Gastroesophageal sphincter (tissue), 4 donors: ENCODE data around the gene NRG2. TPM values are rescaled to one million over a fixed set of nuclear protein-coding genes. Genes with fewer than 3 reads are reported as not detected.

Experiments
- ATAC-seq: fragments of 150-250 bp; one replicate; pipeline ENCODE4 v1.9.1; 2016; ENCODE audit warnings: mild to moderate bottlenecking, moderate library complexity
- H3K27ac ChIP-seq, 4 donors: fragments of 200-600 bp; sonication (generic) in 3 of 4; 1 replicate in 3 of 4; 2 replicates in 1 of 4; pipeline ENCODE4 v1.5.1; 2016 to 2019
- H3K27me3 ChIP-seq: fragments of 200-600 bp; sonication (generic); one replicate; pipeline ENCODE4 v1.5.1; 2019
- H3K36me3 ChIP-seq, 2 donors: fragments of 200-600 bp; sonication (generic); one replicate each; pipeline ENCODE4 v1.5.1; 2019; ENCODE audit warnings: control low read depth in 1 of 2
- H3K4me1 ChIP-seq, 3 donors: fragments of 200-600 bp; sonication (generic); 1 replicate in 2 of 3; 2 replicates in 1 of 3; pipeline ENCODE4 v1.5.1; 2016 to 2019; ENCODE audit warnings: control low read depth in 2 of 3
- H3K4me3 ChIP-seq, 2 donors: fragments of 200-600 bp; sonication (generic); one replicate each; pipeline ENCODE4 v1.5.1; 2019; ENCODE audit warnings: mild to moderate bottlenecking in 1 of 2, moderate library complexity in 1 of 2
- H3K9me3 ChIP-seq, 3 donors: fragments of 200-600 bp; sonication (generic); one replicate each; pipeline ENCODE4 v1.5.1; 2017 to 2019; ENCODE audit warnings: control low read depth in 2 of 3
- CTCF ChIP-seq, 4 experiments: fragments of 200-600 bp in 2 of 4; fragments of 450-650 bp in 2 of 4; sonication (generic) in 1 of 4; IDR thresholded peaks; one replicate each; pipeline ENCODE4 v1.5.1; 2017 to 2019; ENCODE audit warnings: antibody characterized with exemption in 4 of 4, mild to moderate bottlenecking in 2 of 4, moderate library complexity in 2 of 4
- EP300 ChIP-seq: sonication (generic); formaldehyde crosslinking; IDR thresholded peaks from one replicate; pipeline ENCODE4 v1.6.1; 2017; ENCODE audit warnings: antibody characterized with exemption, mild to moderate bottlenecking
- POLR2A ChIP-seq, 2 donors: fragments of 450-650 bp; IDR thresholded peaks; one replicate each; pipeline ENCODE4 v1.6.1; 2017; ENCODE audit warnings: antibody characterized with exemption in 2 of 2, mild to moderate bottlenecking in 2 of 2, moderate library complexity in 1 of 2
- POLR2AphosphoS5 ChIP-seq: sonication (generic); formaldehyde crosslinking; IDR thresholded peaks from one replicate; pipeline ENCODE4 v1.6.1; 2017; ENCODE audit warnings: antibody characterized with exemption
- WGBS, 2 donors: methylation state at CpG; one replicate each; pipeline ENCODE4 v1.1.5; 2018; ENCODE audit warnings: low coverage in 1 of 2; 5-methylcytosine and 5-hydroxymethylcytosine counted together
- total RNA-seq, 4 donors: library from RNA; depleted of rRNA; stranded (reverse); fragments of >200 nt; gene quantifications; one replicate each; pipeline ENCODE4 v1.1.0, GENCODE V29; 2016

NRG2 gene
- total RNA-seq, 4 donors from 2014 or later = 3.2 to 7.6 (median 5.1) TPM

- WGBS, 2 donors = 95% methylated on average over 4 of the region's 11 CpGs
- H3K27ac ChIP-seq = no peak overlapping the region
- no peak for ATAC-seq
- no peak for TF ChIP-seq POLR2A (IDR thresholded peaks at IDR 0.05)
- no peak for TF ChIP-seq POLR2AphosphoS5
- TF ChIP-seq CTCF (IDR thresholded peaks at IDR 0.05) = no peak
- no peak for TF ChIP-seq EP300
- H3K36me3 ChIP-seq = no peaks in the 10 kb centered on the region
- no peak overlapping the region for H3K4me3 ChIP-seq
- H3K4me1 ChIP-seq = no peaks in the 10 kb centered on the region
- no peaks in the 10 kb centered on the region for H3K27me3 ChIP-seq
- H3K9me3 ChIP-seq = peaks cover 0 to 13% (median 0%) of the 10 kb centered on the region in 3 donors
Measured at GRCh38 chr5:139814704-139815280, 228.3 kb downstream of the NRG2 start.

GRCh38 chr5:139814191-139814601, 228.9 kb downstream of the NRG2 start:
- Histone ChIP-seq H3K27ac (no peak overlapping the region), H3K4me1 (no peaks in the 10 kb centered on the region), H3K4me3 (no peak overlapping the region), H3K27me3 (peaks cover 5% of the 10 kb centered on the region), H3K36me3 (no peaks in the 10 kb centered on the region), H3K9me3 (peaks cover 0 to 9% (median 0%) of the 10 kb centered on the region in 3 donors)
- ATAC-seq = no peak
- no CpG with 5 or more reads among the region's 14 CpGs for WGBS, 2 donors
- no peak for TF ChIP-seq POLR2AphosphoS5
- no peak for TF ChIP-seq CTCF (IDR thresholded peaks at IDR 0.05)
- TF ChIP-seq POLR2A (IDR thresholded peaks at IDR 0.05) = no peak

- TF ChIP-seq CTCF (IDR thresholded peaks at IDR 0.05) (no peak), POLR2AphosphoS5 (no peak), POLR2A (IDR thresholded peaks at IDR 0.05) (no peak), EP300 (no peak)
- H3K9me3 ChIP-seq = peaks cover 0 to 1% (median 0%) of the 10 kb centered on the region in 3 donors
- 80 to 86% methylated on average over 1 to 4 of the region's 25 CpGs for whole genome bisulfite sequencing, 2 donors
- no peaks in the 10 kb centered on the region for H3K36me3 ChIP-seq
- H3K27me3 ChIP-seq = peaks cover 10% of the 10 kb centered on the region
- no peaks in the 10 kb centered on the region for H3K4me1 ChIP-seq
- H3K4me3 ChIP-seq = no peak overlapping the region
- no peak for ATAC-seq
- H3K27ac ChIP-seq = no peak overlapping the region
Measured at GRCh38 chr5:139812836-139813805, 230.0 kb downstream of the NRG2 start.

GRCh38 chr5:139812323-139812722, 230.8 kb downstream of the NRG2 start:
- ATAC-seq = no peak
- TF ChIP-seq EP300 (no peak), POLR2A (IDR thresholded peaks at IDR 0.05) (no peak), POLR2AphosphoS5 (no peak), CTCF (IDR thresholded peaks at IDR 0.05) (no peak)
- H3K27ac ChIP-seq = no peak overlapping the region
- no peaks in the 10 kb centered on the region for H3K9me3 ChIP-seq
- H3K4me3 ChIP-seq = no peak overlapping the region
- H3K27me3 ChIP-seq = peaks cover 10% of the 10 kb centered on the region
- WGBS, 2 donors = 90 to 100% methylated on average over 1 to 2 of the region's 5 CpGs
- no peaks in the 10 kb centered on the region for H3K36me3 ChIP-seq
- H3K4me1 ChIP-seq = no peaks in the 10 kb centered on the region

- WGBS, 2 donors = 25% methylated on average over 1 of the region's 2 CpGs; no CpG with 5 or more reads in 1 of the 2 donors
- TF ChIP-seq POLR2A (IDR thresholded peaks at IDR 0.05) (no peak), POLR2AphosphoS5 (no peak)
- Histone ChIP-seq H3K4me3 (no peak overlapping the region), H3K27me3 (peaks cover 10% of the 10 kb centered on the region), H3K9me3 (no peaks in the 10 kb centered on the region), H3K4me1 (no peaks in the 10 kb centered on the region), H3K27ac (no peak overlapping the region), H3K36me3 (no peaks in the 10 kb centered on the region)
- no peak for ATAC-seq
Measured at GRCh38 chr5:139811274-139811607, 231.9 kb downstream of the NRG2 start.
